ENCODE data around the gene CALR3. TPM values are rescaled to one million over a fixed set of nuclear protein-coding genes. Genes with fewer than 3 reads are reported as not detected.

The CALR3 gene
- total and polyA plus RNA-seq, 10 of the 15 experiments (the other 5 are each of a cell fraction or from before 2014, with no cell fraction given): 0.05 to 0.45 (median 0.12) TPM; not detected in 2

- TF ChIP-seq SKIL (IDR thresholded peaks at IDR 0.05; ENCODE audit: low read depth, poor library complexity, severe bottlenecking): no peak
- no peak for TF ChIP-seq POLR2A (IDR thresholded peaks at IDR 0.05; ENCODE audit: low read depth, low read length)
- no peak for TF ChIP-seq PML (IDR thresholded peaks at IDR 0.05; ENCODE audit: low read length)
- TF ChIP-seq CHD4 (IDR thresholded peaks at IDR 0.05): no peak
- TF ChIP-seq ELK1 (IDR thresholded peaks at IDR 0.05; ENCODE audit: low read depth, low read length): no peak
- no peak for TF ChIP-seq NR2C1 (IDR thresholded peaks at IDR 0.05)
Measured at GRCh38 chr19:16540948-16541347, 45.0 kb upstream of the CALR3 start (continued).

GRCh38 chr19:16537111-16537510, 41.1 kb upstream of the CALR3 start:
- H3K79me2 ChIP-seq (ENCODE audit: control insufficient read depth, insufficient read depth, low read length): peaks cover 48% of the 10 kb centered on the region
- ChIA-PET RAD21 (ENCODE audit: unreplicated experiment) (no interaction called here), POLR2A (no interaction called here), CTCF (no interaction called here), SMC1A (ENCODE audit: uncharacterized antibody, unreplicated experiment) (no interaction called here)
- H3K27ac ChIP-seq (ENCODE audit: control insufficient read depth, insufficient read depth): no peak overlapping the region
- 94% methylated on average over 13 of the region's 13 CpGs for WGBS (ENCODE audit: insufficient coverage, insufficient replicate concordance, low lambda C conversion rate, missing lambda C conversion rate)
- in situ Hi-C loops (cut with MboI): no loop called here
- peaks cover 16 to 36% of the 10 kb centered on the region in 2 experiments; a peak in 3 of 4 replicates for H3K36me3 ChIP-seq (ENCODE audit: control insufficient read depth in 2 of 2, insufficient read depth in 2 of 2, low read length in 1 of 2)
- ATAC-seq: no peak
- H2AFZ ChIP-seq (ENCODE audit: control insufficient read depth, low read depth, low read length): no peak overlapping the region
- intact Hi-C loops (cut with micrococcal nuclease; ENCODE audit: unreplicated experiment): no loop called here
- no peak for DNase-seq (ENCODE audit: low read depth, low spot score)
- no peaks in the 10 kb centered on the region; the same call in 2 of the 3 replicates for H3K9me3 ChIP-seq (replicated peaks; ENCODE audit: control insufficient read depth, insufficient read depth, low read length)
- H3K4me3 ChIP-seq: no peak overlapping the region
- H3K9ac ChIP-seq (ENCODE audit: control insufficient read depth, insufficient read depth, low read length): no peak overlapping the region
- no peaks in the 10 kb centered on the region for H3K27me3 ChIP-seq (replicated peaks in 1 of 2; ENCODE audit: control insufficient read depth in 2 of 2, insufficient read depth in 2 of 2, low read length in 1 of 2)
- peaks cover 5% of the 10 kb centered on the region; the same call in 1 of the 2 replicates for H3K4me1 ChIP-seq (ENCODE audit: control insufficient read depth, insufficient read depth, low read length)
- FAIRE-seq: no peak
- peaks cover 4% of the 10 kb centered on the region; the same call in 1 of the 2 replicates for H4K20me1 ChIP-seq (ENCODE audit: control insufficient read depth, insufficient read depth)
- H3K4me2 ChIP-seq (ENCODE audit: control insufficient read depth, insufficient read depth): no peak overlapping the region
- BruUV-seq (replicated peaks): no TSS peak
- TF ChIP-seq NKRF (conservative IDR thresholded peaks at IDR 0.05) (no peak), CREM (IDR thresholded peaks at IDR 0.05; ENCODE audit: low read depth) (no peak), NR2C1 (IDR thresholded peaks at IDR 0.05) (no peak), TAF1 (IDR thresholded peaks at IDR 0.05; ENCODE audit: borderline replicate concordance, low read depth, low read length) (no peak), NFXL1 (IDR thresholded peaks at IDR 0.05; ENCODE audit: borderline replicate concordance) (no peak), BACH1 (IDR thresholded peaks at IDR 0.05; ENCODE audit: borderline replicate concordance) (no peak), PBX3 (IDR thresholded peaks at IDR 0.05; ENCODE audit: insufficient replicate concordance, low read depth, low read length) (no peak), SMARCA5 (IDR thresholded peaks at IDR 0.05) (no peak), BRCA1 (IDR thresholded peaks at IDR 0.05; ENCODE audit: low read depth, low read length) (no peak), NFYA (IDR thresholded peaks at IDR 0.05; ENCODE audit: borderline replicate concordance, low read depth, low read length) (no peak), NRF1 (conservative IDR thresholded peaks at IDR 0.05; ENCODE audit: low read depth, low read length) (no peak), MTA3 (IDR thresholded peaks at IDR 0.05; ENCODE audit: borderline replicate concordance, low read length) (no peak), SIN3A (IDR thresholded peaks at IDR 0.05; ENCODE audit: low read depth, low read length) (no peak), NFIC (IDR thresholded peaks at IDR 0.05; ENCODE audit: low read depth, low read length) (no peak), BMI1 (IDR thresholded peaks at IDR 0.05; ENCODE audit: borderline replicate concordance) (no peak)

All from GM12878 (cell line).